ENCODE results near the gene CLDND2. TPM values are rescaled to one million over a fixed set of nuclear protein-coding genes. Genes with fewer than 3 reads are reported as not detected.

CLDND2 gene
- total RNA-seq, 1 experiment from 2014 or later: 0.79 TPM

- ChIA-PET POLR2A (no interaction called here), CTCF (interaction anchor here (0.6 to 0.9 kb wide), 2 partner anchors 13 to 329 kb away, joined by 3 to 4 read pairs; no protein-coding TSS in a partner anchor)
- Mint-ChIP-seq H3K9me3 (ENCODE audit: unreplicated experiment) (no peaks in the 10 kb centered on the region), H3K27me3 (ENCODE audit: insufficient read depth, unreplicated experiment) (no peaks in the 10 kb centered on the region), H3K4me3 (ENCODE audit: unreplicated experiment) (no peak within 1 kb of the TSS), H3K27ac (ENCODE audit: low read depth, unreplicated experiment) (no peak within 1 kb of the TSS), H3K36me3 (ENCODE audit: insufficient read depth, unreplicated experiment) (no peaks in the 10 kb centered on the region), H3K4me1 (ENCODE audit: insufficient read depth, unreplicated experiment) (no peaks in the 10 kb centered on the region)
- no peak for DNase-seq (ENCODE audit: unreplicated experiment)
- no TSS peak for BruUV-seq (replicated peaks)
- no peak for TF ChIP-seq CTCF (IDR thresholded peaks at IDR 0.05; ENCODE audit: unreplicated experiment)
- intact Hi-C loops (cut with micrococcal nuclease): no loop called here
Observed at GRCh38 chr19:51387924-51388389, 19.2 kb upstream of the CLDND2 start, which contains the start of gene LIM2. Gene LIM2 (minus strand): TSS chr19:51387974. CDS start chr19:51387443, 531 bp downstream.

- H3K9me3 Mint-ChIP-seq (ENCODE audit: unreplicated experiment): no peaks in the 10 kb centered on the region
- no peak overlapping the region for H3K4me3 Mint-ChIP-seq (ENCODE audit: unreplicated experiment)
- intact Hi-C loops (cut with micrococcal nuclease): no loop called here
- no peak overlapping the region for H3K27ac Mint-ChIP-seq (ENCODE audit: low read depth, unreplicated experiment)
- ChIA-PET POLR2A (no interaction called here), CTCF (no interaction called here)
- no peak for TF ChIP-seq CTCF (IDR thresholded peaks at IDR 0.05; ENCODE audit: unreplicated experiment)
- no peaks in the 10 kb centered on the region for H3K27me3 Mint-ChIP-seq (ENCODE audit: insufficient read depth, unreplicated experiment)
- DNase-seq (ENCODE audit: unreplicated experiment): no peak
- no peaks in the 10 kb centered on the region for H3K36me3 Mint-ChIP-seq (ENCODE audit: insufficient read depth, unreplicated experiment)
- no TSS peak for BruUV-seq (replicated peaks)
- no peaks in the 10 kb centered on the region for H3K4me1 Mint-ChIP-seq (ENCODE audit: insufficient read depth, unreplicated experiment)
Observed at GRCh38 chr19:51386882-51387520, 18.2 kb upstream of the CLDND2 start.

GRCh38 chr19:51382004-51382403 lies 13.2 kb upstream of the CLDND2 start:
- H3K27ac Mint-ChIP-seq (ENCODE audit: low read depth, unreplicated experiment): no peak overlapping the region
- no peaks in the 10 kb centered on the region for H3K9me3 Mint-ChIP-seq (ENCODE audit: unreplicated experiment)
- DNase-seq (ENCODE audit: unreplicated experiment): no peak
- no peaks in the 10 kb centered on the region for H3K36me3 Mint-ChIP-seq (ENCODE audit: insufficient read depth, unreplicated experiment)
- intact Hi-C loops (cut with micrococcal nuclease): no loop called here
- no peaks in the 10 kb centered on the region for H3K4me1 Mint-ChIP-seq (ENCODE audit: insufficient read depth, unreplicated experiment)
- TF ChIP-seq CTCF (IDR thresholded peaks at IDR 0.05; ENCODE audit: unreplicated experiment): no peak
- no peak overlapping the region for H3K4me3 Mint-ChIP-seq (ENCODE audit: unreplicated experiment)
- no TSS peak for BruUV-seq (replicated peaks)
- ChIA-PET CTCF (interaction anchor here (0.6 to 0.9 kb wide), 3 partner anchors 9 to 16 kb away, joined by 3 read pairs; no protein-coding TSS in a partner anchor), POLR2A (no interaction called here)
- H3K27me3 Mint-ChIP-seq (ENCODE audit: insufficient read depth, unreplicated experiment): no peaks in the 10 kb centered on the region

- no peak for DNase-seq (ENCODE audit: unreplicated experiment)
- H3K36me3 Mint-ChIP-seq (ENCODE audit: insufficient read depth, unreplicated experiment): no peaks in the 10 kb centered on the region
Observed at GRCh38 chr19:51380379-51380778, 11.6 kb upstream of the CLDND2 start.

More at GRCh38 chr19:51380379-51380778, 11.6 kb upstream of the CLDND2 start:
- Mint-ChIP-seq H3K27me3 (ENCODE audit: insufficient read depth, unreplicated experiment) (no peaks in the 10 kb centered on the region), H3K27ac (ENCODE audit: low read depth, unreplicated experiment) (peak overlapping the region; percentile 51), H3K4me1 (ENCODE audit: insufficient read depth, unreplicated experiment) (no peaks in the 10 kb centered on the region), H3K4me3 (ENCODE audit: unreplicated experiment) (no peak overlapping the region), H3K9me3 (ENCODE audit: unreplicated experiment) (no peaks in the 10 kb centered on the region)
- BruUV-seq (replicated peaks): no TSS peak
- intact Hi-C loops (cut with micrococcal nuclease): no loop called here
- POLR2A ChIA-PET: interaction anchor here (0.6 kb wide), 1 partner anchor 9 kb away, joined by 4 read pairs; no protein-coding TSS in a partner anchor
- no peak for TF ChIP-seq CTCF (IDR thresholded peaks at IDR 0.05; ENCODE audit: unreplicated experiment)
- CTCF ChIA-PET: interaction anchor here (1.2 to 1.5 kb wide), 2 partner anchors 18 to 42 kb away, joined by 4 to 6 read pairs; no protein-coding TSS in a partner anchor

All from MCF 10A (cell line).